ENCODE data around the gene DOK5.

Gene DOK5

DNA sequence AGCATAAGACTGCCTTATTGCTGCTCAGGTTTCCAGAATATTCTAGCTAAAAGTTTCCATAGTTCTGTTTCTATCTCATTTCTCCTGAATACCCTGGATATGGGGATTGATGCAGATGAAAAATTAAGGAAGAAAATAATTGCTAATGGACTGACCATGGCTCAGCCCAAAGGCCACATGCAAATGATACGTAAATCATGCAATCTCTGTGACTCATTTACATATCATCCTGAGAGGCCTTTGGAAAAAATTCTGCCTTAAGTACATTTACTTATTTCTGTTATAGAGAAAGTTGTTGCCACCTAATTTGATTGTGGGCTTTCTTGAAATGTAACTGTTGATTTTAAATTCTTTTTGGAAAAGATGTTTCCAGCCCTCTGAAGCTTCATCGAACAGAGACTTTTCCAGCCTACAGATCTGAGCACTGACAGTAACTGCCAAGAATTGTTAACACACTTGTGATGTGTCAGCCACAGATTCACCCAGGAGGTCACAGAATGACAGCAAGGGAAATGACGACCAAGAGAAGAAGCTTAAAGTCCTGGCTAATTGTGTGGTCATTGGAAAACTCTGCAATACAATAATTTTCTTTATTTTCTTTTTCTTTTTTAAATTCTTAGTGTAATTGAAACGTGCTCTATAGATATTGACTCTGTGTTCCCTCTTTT, 174.8 kb downstream of the DOK5 start:
- no peak for DNase-seq

DNA sequence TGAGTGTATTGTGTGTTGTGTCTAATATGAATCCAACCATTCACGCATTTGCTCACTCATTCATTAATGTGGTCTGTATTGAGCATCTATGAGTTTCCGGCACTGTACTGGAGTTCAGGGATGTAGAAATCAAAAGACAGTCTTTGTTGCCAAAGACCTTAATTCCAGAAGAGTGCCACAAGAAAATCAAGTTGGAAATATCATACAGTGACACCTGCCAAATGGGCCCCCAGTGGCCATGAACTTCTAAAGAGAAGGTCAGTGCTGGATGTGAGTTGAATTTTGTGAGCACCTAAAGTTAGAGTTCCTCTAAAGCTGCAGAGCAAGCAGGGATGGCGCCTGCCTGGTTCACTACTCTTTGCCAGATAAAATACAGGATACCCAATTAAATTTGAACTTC, 175.9 kb downstream of the DOK5 start:
- DNase-seq = no peak

DNA sequence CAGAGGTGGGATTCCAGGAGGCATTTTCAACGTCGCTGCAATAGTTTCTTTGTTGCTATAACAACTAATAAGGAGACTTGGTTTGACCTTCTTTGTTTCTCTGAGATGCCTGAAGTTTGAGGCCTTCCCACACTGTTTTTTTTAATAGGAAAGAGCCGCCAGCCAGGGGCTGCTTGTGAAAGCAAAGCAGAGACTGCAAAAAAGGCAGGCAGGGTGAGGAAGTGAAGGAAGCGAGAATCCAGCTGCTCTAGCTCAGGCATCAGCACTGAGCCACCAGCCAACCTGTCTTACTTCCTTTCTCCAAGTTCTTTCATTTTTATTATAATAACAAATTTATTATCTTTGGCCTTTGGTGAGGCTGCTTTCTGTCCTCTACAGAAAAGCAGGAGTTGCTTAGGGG, 179.1 kb downstream of the DOK5 start:
- DNase-seq = no peak

DNA sequence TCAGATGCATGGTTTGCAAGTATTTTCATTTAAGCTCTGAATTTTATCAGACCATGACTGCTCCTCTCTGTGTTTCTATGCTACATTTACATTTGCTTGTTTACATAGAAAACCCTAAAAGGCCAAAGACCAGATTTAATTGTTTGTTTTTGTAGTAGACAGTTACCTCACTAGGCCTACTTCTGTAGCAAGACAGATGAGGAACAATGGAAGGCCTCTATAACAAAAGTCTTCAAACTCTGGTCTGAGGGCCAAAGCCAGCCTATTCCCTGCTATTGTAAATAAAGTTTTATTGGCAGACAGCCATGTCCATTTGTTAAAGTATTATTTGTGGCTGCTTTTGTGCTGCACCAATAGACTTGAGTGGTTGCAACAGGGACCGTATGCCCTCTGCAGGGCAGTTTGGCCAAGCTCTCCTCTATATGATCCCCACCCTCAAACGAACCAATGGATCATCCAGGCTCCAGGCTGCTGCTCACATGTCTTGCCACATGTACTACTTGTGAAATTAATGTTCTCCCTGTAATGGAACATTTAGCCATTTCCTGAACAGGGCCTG, 182.0 kb downstream of the DOK5 start:
- no peak for DNase-seq

DNA sequence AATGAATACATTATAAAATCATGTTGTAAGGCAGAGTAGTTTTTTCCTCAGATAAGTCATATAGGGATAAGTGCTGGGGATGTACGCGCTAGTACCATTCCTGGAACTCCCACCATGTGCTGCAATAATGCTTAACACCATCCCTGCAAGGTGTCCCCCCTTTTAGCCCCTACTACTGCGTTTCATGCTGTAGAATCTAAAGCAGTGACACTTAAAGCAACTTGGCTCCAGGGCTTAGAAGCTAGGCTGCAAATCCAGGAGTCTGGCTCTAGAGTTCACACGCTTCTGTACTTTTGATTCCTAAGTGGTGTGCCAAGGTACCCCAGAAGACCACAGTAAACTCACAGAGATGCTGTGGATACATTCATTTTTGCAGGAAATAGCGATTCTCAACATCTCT, 183.1 kb downstream of the DOK5 start:
- no peak for DNase-seq

DNA sequence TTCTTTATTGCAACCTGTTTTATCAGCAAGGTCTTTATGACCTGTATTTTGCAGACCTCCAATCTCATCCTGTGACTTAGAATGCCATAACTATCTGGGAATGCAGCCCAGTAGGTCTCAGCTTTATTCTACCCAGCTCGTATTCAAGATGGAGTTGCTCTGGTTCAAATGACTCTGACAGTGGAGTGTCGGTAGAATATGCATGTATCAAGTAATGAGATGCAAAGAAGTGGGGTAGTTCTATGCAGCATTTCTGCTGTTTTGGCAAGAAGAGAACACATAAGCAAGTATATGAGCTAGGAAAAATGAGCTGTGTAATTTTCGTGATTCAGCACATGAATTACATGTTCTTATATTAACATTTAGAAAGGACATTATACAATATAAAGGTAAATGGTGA, 185.9 kb downstream of the DOK5 start:
- no peak for DNase-seq

DNA sequence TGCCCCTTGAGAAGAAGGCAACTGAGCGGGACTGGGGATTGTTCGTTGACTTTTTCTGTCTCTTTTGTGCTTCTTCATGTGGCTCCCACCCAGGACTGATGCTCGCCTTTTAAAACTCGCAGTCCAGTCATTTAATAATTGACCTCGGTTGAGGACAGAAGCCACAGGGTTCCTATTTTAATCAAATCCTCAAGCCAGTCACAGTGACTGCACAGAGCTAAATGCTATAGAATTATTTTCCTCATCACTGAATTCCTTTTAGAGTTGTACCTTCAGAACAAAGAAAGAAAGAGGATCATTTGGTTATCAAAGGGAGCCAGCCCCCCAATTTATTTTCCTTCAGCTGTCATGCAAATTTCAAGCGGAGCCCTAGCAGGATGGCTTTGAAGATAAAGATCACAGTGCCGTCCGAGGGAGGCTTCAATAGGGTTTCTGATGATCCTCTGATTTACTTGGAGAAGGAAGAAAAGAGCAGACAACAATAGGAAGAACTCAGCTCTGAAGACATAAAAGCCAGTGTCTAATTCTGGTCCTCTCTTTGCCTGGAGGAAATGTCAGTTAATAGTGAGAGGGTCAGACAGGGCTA, 186.6 kb downstream of the DOK5 start:
- no peak for DNase-seq

DNA sequence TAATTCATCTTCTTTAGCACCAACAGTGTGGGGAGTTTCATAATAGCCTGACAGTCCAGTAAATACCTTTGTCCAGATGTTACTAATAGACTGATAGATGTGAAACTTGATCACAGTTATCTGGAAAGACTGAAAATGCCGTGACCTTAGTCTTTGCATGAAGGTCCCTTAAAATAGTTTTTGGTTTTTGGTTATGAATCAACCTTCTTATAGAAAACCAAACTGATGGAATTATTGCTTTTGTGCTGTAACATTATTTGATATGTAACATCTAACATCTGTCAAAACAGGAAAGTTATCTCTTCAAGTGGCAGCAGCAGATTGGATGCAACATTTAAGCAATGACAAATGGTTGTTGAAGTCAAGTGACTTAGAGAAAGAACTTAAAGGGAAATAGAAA, 190.4 kb downstream of the DOK5 start:
- DNase-seq = no peak

DNA sequence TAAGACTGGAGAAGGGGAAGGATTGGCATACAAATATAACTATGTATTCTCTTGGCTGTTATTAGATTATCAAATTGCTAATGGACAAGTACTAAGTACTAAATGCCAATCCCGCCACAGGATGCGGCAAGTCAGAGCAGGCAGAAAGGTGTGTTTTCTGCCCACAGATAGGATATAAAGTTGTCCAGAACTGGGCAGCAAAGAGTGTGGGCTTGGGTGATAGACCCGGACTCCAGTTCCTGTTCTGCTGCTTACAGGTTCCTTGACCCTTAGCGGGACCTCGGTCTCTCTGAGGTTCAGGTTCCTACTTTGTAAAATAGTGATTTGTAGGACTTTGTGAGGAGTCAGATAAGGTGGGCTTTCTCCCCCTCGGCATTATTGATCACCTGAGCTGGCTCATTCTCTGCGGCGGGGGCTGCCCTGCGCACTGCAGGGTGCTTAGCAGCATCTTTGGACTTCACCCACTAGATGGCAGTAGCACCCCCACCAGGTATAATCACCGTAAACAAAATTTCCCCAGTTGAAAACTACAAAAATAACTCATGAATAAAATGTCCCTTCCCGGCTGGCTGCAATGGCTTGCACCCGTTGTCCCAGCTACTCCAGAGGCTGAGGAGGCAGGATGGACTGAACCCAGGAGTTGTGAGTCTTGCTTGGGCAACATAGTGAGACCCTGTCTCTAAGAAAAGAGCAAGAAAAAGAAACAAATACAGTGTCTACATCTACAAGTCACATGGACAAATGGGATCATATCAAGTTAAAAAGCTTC, 193.1 kb downstream of the DOK5 start:
- peak in 1 of 2 experiments; percentile 42 for DNase-seq

DNA sequence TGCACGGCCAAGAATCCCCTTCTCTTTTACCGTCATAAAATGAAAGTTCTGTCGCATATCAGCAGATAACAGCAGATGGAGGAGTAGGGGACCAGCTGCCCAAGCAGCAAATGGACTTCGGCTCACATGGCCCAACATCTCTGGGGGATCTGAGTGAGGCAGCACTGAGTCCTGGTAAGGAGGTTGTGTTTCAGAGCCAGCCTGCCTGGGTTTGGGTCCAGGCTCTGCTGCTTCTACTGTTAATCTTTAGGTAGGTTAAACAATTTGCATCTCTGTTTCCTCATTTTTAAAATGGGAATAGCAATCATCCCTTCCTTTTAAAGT, 193.6 kb downstream of the DOK5 start:
- DNase-seq = peak in 1 of 2 experiments; percentile 26

DNA sequence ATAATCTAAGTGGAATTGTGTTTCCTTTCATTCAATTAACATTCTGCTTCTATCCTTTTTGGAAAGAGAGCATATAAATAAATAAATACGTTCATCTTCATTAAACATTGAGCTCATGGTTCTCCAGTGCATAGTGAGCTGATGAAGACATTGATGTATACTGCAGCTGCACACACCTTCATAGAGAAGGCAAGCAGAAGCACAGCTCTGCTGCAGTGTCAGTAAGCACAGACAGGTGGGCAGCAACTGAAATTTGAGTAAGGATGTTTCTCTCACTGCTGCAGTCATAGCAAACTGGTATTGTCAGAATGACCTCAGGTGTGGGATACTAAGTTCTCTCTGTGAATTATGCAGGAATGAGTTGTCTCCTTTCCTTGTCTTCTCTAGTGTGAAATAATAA, 202.9 kb downstream of the DOK5 start:
- no peak for DNase-seq

DNA sequence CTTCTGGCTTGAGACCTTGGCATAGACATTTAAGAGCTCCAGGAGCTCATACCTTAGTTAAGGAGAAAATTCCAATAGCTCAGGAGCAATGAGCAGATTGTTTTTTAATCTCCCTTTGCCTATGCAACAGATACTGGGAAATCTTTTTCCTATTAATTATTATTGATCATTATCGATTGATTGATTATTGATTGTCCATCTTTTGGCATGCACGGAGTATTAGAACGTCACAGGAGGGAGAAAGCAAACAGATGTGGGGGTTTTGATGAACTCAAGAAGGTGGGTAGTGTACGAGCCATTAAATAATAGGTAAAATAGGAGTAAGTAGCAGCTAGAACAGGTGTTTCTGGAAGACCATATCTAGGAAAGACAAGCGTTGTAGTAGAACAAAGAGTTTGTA, 205.0 kb downstream of the DOK5 start:
- no peak for DNase-seq

DNA sequence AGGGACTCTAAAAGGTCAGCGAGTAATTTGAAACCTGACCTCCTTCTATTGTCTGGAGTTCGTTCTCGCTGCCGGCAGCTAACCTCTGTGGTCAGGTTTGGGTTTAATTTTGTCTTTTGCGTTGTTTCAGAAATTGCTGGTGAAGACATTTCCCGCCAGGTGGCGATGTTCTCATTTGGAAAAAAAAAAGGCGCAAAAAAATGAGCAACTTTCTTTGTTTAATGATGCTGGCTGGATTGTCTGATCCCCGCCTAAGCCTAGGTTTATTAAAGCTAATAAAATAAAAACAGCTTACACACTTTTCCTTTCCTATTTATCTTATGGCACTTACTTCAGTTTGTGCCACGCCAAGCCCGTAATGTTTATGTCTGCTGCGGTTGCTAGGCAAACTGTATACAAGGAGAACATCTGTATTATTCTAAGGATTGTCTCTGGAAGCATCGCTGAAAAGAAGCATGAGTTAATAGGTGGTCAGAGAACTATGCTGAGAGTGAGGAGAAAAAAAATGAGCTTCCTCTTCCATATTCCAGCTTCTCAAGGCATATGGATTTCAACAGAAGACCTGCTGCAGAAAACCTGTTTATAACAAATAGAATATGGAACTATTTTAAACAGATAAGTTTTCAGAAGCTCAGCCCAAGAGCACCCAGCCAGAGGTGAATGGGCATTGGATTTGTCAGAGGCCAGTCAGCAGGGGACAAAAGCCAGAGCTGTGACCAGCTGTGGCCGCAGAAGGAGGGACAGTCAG, 205.7 kb downstream of the DOK5 start:
- peak; percentile 12 to 50 for DNase-seq

DNA sequence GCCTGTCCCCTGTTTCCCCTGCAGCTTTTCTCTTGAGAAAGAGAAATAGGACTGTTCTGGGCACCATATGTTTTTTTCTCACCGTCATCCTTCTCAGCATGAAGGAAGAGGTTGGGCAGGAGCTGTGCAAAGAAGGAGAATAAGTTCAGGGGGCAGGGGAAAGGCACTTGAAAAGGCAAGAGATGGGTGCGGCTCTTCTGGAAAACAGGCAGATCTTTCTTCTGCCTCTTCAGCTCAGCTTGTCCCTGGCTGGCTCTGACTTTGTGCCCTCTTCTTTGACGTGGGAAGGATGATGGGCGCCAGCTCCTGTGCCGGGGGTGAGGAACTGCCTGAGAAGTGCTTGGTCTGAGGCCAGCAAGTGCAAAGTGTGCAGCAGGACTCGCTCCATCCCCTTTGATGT, 206.5 kb downstream of the DOK5 start:
- DNase-seq = no peak

DNA sequence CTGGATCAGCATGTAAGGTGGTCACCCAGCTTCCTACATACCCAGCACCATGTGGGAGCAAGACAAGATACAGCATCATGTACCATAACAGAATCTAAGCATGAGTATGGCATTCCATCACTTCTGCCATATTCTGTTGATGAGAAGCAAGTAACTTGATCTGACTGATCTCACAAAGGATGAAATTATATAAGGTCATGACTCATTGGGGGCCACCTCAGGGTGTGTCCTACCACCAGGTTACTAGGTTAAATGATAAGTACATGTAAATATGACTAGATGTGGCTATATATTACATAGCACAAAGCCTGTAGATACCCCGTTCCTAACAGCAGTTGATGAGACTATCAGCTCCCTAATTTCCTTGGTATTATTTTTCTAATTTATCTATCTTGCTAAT, 213.1 kb downstream of the DOK5 start:
- no peak for DNase-seq

DNA sequence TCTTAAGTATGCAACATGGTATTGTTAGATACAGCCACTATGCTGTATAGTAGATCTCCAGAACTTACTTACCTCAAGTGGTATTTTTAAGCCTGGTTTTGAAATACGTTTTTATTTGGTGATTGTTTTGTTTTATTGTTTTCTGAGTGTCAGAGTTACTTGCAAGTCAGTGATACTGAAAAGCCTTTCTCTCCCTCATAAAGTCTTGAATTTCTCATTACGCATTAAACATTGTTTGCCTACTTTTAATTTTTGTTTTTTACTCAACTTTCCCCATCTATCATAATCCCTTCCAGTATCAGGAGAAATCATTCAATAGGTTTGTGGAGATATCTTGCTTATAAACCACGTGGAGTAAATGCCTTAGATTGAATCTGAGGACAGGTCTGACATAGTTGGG, 214.9 kb downstream of the DOK5 start:
- no peak for DNase-seq

DNA sequence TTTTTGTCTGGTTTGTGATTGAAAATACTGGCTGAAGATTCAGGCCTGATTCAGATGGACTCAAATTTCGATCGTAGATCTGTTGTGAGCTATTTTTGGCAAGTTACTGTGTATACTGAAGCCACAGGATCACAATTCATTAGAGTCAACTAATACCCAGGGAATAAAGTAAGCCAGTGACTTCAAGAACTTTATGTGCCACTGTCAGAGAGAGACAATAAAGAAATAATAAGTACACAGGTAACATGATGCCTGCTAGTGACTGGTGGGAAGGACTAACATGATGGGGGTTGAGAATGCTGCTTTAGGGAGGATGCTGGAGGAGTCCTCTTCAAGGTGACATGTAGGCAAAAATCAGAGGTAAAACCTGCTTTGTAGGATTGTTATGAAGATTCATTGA, 215.9 kb downstream of the DOK5 start:
- DNase-seq = no peak

DNA sequence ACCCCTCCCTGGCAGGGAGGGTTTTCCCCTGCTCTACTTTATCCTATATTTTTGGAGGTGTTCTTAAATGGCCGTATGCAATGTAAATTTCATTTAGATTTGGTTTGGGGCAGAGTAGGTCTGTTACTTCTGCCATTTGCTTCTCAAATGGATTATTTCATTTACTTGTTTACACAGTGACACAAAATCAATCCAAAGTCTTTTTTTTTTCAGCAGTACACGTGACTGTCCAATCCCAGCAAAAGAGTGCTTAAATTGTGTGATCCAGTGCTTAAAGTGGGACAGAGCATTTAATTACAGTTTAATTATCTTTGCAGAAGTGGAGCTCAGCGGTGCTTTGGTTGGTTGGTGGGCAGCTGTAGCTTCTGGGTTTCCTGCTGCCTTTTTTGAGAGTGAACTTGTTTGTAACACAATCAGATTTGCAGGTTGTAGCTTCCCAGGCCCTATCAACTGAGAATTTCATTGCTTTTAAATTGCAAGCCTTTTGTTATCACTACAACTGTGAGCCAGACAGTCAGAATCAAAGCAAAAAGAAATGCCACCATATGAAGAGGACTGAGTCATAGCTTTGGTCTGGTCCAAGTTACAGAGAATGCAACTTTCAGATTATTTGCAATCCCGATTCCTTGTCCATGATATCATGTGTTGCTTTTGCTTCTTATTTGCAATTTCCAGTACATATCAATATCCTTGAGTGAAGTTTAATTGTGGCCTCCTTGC, 216.9 kb downstream of the DOK5 start:
- no peak for DNase-seq

DNA sequence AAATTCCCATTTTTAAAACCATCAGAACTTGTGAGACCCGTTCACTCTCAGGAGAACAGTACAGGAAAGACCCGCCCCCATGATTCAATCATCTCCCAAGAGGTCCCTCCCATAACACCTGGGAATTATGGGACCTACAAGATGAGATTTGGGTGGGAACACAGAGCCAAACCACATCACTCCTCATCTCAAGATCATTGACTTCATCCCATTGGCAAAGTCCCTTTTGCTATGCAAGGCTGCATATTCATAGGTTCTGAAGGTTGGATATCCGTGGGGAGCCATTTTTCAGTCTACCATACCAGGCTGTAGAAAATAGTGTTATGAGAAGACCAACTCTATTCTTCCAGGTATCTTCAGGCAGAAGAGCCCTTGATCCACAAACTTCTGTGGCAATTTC, 219.1 kb downstream of the DOK5 start:
- DNase-seq = no peak

DNA sequence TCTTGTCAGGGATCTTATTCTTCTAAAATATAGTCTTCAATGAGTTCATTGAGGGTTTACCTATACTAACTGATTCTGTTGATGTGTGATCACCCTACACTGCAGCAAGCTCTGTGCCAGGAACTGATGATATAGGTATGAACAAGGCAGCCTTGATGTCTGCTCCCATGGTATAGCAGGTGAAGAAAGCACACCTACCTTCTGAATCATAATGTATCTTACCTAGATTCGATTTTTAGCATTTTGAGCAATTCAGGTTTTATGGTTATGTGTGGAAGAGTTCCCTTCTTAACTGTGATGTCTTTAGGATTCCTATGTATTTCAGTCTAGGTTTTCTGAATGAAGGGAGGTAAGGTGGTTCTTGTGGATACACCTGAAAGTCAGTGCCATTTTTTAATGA, 223.0 kb downstream of the DOK5 start:
- no peak for DNase-seq

All from NCI-H524 (cell line).